Measurements from ENCODE around the gene BAX.

Gene BAX

DNA sequence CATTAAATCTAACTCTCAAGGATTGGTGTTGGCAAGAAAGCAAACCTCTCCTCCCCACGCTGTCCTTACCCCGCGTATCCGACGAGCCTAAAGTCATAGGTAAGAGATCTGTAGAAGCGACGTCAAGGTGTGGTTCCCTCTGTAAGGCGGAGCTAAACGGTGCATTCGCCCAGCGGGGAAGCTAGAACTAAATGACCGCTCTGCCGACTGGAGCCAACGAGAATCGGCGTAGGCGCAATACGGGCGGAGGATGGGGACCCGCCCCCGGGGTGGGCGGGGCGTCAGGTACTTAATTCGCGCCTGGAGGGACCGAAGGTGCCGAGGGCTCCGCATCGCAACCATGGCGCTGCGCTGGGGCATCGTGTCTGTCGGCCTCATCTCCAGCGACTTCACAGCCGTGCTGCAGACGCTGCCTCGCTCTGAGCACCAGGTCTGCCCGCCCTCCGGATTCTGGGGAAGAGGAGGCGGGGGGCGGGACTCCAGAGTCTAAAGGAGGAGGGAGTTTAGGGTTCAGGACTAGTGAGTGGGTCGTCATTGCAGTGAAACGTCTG lies 21.2 kb upstream of the BAX start, which contains the start of gene DHDH:
Gene DHDH (plus strand): TSS at position 318 of the 551 bp plus-strand sequence. CDS start 23 bp downstream, at position 341.
- DNase-seq: peak; percentile 74

DNA sequence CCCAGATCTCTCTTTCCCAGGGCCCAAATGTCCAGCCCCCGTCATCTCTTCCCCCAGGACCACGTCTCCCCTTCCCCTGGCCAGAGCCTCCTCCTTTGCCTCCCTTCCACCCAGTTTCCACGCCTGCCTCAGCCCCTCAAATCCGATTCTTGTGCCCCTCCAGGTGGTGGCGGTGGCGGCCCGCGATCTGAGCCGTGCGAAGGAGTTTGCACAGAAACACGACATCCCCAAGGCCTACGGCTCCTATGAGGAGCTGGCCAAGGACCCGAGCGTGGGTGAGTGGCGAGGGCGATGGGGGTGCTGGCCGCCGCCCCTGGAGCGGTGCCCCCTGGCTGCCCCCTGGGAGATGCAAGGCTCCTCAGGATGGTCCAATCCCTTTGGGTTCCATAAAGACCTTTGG lies 19.8 kb upstream of the BAX start:
- DNase-seq: no peak

DNA sequence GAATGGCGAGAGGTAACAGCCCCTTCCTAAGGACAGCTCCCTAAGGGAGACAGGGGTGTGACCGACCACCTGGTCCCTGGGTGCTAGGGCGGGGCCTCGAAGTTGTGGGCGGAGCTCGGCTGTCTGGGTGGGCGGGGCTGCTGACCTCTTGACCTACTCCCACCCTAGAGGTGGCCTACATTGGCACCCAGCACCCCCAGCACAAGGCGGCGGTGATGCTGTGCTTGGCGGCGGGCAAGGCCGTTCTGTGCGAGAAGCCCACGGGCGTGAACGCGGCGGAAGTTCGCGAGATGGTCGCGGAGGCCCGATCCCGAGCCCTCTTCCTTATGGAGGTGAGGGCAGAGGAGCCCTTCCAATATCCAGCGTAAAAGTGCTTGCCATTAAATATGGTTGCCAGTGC lies 18.8 kb upstream of the BAX start:
- DNase-seq: no peak

DNA sequence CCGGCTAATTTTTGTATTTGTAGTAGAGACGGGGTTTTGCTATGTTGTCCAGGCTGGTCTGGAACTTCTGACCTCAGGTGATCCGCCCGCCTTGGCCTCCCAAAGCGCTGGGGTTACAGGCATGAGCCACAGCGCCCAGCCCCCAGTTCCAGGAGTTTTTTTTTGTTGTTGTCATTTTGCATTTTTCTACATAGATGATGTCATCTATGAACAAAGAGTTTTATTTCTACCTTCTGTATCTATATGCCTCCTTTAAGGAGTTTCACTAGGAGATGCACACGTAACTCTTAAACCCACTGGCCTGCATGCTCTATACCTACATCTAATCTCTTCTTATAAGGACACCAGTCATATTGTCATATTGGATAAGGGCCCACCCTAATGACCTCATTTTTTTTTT lies 16.4 kb upstream of the BAX start:
- no peak for DNase-seq

DNA sequence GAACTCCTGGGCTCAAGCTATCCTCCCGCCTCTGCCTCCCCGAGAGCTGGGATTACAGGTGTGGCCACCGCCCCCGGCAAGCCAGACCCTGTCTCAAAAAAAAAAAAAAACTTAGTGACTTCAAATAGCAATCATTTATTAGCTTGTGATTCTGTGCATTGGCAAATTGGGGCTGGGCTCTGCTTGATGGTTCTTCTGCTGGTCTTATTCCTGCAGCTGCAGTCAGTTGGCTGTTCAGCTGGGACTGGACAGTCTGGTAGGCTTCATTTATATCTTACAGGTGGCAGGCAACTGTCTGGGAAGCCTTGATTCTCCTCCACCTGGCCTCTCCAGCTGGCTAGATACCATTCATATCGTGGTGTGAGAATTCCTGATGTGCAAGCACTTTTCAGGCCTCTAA lies 13.8 kb upstream of the BAX start:
- no peak for DNase-seq

DNA sequence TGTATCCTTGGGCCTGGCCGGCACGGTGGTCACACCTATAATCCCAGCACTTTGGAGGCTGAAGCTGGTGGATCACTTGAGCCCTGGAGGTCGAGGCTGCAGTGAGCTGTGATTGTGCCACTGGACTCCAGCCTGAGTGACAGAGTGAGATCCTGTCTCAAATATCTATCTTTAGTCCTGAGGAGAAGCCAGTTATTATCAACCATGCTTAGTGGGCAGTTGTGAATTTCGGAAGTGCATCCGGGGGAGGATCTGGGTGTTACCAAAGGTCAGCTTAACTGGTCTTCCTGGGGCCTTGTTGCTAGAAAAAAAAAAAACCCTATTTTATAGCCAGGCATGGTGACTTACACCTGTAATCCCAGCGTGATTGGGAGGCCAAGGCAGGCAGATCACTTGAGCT lies 11.6 kb upstream of the BAX start:
- no peak for DNase-seq

DNA sequence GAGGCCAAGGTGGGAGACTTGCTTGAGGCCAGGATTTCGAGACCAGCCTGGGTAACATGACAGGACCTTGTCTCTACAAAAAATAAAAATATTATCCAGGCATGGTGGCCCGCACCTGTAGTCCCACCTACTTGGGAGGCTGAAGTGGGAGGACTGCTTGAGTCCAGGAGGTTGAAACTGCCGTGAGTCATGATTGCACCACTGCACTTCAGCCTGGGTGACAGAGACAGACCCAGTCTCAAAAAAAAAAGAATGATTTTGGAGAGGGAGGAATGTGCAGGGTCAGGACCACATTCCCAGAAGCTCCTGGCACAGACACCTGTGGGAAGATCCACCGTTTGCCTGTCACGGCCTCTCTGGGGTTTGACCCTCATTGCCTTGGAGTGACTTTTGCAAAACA lies 9.3 kb upstream of the BAX start:
- DNase-seq: no peak

DNA sequence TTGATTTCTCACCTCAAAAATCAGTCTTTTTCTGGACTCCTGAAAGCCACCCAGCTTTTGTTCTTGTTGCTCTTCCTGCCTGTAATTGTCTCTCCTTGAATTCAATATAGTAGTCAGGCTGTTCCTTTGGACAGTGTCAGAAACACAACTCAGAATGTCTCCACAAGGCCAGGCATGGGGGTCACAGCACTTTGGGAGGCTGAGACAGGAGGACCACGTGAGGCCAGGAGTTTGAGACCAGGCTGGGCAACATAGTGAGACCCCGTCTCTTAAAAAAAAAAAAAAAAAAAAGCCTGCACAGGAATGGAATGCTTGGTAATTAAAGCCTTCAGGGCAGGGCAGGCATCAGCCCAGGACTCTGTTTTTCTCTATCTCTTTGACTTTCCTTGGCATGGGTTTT lies 8.9 kb upstream of the BAX start:
- DNase-seq: no peak

DNA sequence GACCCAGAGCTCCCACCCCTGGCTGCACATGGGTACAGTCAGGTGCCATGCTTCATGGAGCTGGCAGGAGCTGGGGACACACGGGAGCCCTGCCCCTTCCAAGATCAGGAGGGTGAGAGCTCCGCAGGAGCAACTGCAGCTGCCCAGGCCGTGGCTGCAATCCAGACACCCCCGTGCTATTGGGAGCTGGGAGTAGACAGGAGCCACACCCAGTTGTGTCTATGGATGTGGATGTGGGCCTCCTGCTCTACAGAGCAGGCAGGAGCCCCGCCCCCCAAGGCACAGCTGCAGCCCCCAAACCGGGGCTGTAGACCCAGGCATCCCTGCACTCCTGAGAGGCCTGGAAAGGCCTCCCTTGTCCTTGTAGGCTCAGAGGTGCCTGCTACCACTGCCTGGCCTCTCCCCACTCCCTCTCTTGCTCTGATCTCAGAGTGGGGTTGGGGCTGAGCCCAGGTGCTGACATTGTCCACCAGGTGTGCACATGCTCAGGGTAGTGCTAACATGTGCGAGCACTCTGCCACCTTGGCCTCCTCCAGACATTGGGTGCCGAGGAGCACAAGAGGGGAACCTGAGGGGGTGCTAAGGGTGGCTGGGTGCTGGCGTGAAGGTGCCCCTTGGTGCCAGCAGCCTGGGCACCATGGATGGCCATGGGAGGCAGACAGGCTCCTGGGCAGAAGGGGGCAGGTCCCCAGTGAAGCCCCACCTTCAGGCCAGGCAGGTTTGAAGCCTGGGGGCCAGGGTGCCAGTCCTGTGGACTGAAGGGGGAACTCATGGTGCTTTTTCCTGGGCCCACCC lies 8.0 kb upstream of the BAX start:
- DNase-seq: no peak

DNA sequence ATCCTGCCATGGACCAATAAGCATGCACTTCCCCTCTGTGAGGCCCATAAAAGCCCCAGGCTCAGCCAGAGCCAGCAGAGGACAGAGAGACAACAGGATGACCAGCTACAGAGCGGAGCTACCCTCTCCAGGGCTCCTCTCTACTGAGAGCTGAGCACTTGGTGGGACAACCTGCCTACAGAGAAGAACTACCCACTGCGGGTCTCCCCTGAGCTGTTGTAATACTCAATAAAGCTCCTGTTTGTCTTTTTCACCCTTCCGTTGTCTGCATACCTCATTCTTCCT lies 7.5 kb upstream of the BAX start:
- no peak for DNase-seq

DNA sequence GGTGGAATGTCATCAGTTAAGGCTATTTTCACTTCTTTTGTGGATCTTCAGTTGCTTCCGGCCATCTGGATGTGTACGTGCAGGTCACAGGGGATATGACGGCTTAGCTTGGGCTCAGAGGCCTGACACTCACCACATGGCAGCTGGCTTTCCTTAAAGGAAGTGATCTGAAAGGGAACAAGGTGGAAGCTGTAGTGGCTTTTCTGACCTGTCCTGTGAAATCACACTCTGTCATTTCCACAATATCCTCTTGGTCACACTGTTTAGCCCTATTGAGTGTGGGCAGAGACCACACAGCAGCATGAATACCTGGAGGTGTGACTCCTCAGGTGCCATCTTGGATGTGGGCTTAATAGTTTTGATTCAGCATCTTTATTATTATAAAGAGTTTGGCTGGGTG lies 4.5 kb upstream of the BAX start:
- DNase-seq: no peak

DNA sequence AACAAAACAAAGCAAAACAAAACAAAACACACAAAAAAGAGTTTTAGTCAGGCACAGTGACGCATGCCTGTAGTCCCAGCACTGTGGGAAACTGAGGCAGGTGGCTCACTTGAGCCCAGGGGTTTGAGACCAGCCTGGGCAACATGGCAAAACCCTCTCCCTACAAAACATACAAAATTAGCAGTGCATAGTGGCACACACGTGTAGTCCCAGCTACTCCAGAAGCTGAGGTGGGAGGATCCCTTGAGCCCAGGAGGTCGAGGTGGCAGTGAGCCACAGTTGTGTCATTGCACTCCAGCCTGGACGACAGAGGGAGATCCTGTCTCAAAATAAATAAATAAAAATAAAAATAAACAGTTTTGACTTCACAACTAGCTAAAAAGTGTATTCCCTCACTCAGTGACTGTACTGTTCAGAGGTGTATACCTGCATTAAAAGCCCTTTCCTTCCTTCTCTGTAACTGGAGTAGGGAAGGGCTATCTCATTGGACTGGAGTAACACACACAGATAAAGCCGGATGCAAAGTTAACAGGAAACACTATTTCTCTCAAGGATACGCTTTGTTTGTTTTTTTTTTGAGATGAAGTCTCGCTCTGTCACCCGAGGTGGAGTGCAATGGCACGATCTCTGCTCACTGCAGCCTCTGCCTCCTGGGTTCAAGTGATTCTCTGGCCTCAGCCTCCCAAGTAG lies 3.7 kb upstream of the BAX start:
- DNase-seq: no peak

DNA sequence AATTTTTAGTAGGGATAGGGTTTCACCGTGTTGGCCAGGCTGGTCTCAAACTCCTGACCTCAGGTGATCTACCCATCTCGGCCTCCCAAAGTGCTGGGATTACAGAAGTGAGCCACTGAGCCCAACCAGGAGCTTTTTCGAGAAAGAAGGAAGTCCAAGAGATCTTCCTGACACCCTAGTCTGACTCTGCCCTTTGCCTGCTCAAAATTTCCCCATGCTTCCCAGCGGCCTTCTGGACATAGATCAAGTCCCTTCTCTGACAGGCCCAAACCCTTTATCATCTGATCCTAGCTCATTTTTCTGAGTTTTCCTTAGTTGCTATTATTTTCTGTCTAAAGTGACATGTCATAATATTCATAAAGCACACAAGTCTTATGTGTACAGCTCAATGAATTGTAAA lies 1.5 kb upstream of the BAX start:
- DNase-seq: no peak

DNA sequence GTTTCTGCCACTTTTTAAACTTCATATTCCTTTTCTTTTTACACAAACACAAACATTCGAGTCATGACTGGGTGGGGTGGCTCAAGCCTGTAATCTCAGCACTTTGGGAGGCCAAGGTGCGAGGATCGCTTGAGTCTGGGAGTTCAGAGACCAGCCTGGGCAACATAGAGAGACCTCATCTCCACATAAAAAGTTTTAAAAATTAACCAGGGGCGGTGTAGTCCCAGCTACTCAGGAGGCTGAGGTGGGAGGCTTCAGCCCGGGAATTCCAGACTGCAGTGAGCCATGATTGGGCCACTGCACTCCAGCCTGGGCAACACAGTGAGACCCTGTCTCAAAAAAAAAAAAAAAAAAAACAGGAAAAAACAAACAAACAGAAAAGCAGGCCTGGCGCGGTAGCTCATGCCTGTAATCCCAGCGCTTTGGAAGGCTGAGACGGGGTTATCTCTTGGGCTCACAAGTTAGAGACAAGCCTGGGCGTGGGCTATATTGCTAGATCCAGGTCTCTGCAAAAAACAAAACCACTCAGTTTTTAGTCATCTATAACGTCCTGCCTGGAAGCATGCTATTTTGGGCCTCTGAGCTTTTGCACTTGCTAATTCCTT lies 583 bp upstream of the BAX start:
- no peak for DNase-seq

DNA sequence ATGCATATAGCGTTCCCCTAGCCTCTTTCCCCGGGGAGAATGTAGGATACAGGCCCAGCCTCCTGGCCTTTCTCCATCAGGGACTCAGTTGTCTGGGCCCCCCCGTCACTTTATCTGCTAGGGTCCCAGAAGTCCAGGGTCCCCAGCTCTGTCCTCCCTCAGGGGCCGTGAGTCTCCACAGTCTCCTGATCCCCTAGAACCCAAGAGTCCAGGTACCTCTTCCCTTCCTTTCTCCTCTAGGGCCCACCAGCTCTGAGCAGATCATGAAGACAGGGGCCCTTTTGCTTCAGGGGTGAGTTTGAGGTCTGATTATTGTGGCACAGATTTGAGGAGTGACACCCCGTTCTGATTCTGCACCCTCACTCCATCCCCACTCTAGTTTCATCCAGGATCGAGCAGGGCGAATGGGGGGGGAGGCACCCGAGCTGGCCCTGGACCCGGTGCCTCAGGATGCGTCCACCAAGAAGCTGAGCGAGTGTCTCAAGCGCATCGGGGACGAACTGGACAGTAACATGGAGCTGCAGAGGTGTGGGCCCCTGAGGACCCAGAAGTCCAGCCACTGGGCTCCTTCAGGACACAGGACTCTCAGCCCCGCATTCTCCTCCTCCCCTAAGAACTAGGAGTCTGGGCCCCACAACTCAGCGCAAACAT lies 758 bp downstream of the BAX start:
- no peak for DNase-seq

DNA sequence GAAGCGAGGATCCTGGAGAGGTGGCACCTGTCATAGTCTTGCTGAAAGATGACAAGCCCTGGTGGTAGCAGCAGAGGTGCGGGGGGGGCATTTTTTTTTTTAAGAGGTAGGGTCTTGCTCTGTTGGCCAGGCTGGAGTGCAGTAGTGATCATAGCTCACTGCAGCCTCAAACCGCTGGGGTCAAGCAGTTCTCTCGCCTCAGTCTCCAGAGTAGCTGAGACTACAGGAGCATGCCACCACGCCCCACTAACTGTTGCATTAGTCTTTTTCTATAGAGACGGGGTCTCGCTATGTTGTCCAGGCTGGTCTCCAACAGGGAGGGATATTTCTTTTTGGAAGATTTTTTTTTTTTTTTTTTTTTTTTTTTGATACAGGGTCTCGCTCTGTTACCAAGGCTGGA lies 3.3 kb downstream of the BAX start:
- DNase-seq: no peak

DNA sequence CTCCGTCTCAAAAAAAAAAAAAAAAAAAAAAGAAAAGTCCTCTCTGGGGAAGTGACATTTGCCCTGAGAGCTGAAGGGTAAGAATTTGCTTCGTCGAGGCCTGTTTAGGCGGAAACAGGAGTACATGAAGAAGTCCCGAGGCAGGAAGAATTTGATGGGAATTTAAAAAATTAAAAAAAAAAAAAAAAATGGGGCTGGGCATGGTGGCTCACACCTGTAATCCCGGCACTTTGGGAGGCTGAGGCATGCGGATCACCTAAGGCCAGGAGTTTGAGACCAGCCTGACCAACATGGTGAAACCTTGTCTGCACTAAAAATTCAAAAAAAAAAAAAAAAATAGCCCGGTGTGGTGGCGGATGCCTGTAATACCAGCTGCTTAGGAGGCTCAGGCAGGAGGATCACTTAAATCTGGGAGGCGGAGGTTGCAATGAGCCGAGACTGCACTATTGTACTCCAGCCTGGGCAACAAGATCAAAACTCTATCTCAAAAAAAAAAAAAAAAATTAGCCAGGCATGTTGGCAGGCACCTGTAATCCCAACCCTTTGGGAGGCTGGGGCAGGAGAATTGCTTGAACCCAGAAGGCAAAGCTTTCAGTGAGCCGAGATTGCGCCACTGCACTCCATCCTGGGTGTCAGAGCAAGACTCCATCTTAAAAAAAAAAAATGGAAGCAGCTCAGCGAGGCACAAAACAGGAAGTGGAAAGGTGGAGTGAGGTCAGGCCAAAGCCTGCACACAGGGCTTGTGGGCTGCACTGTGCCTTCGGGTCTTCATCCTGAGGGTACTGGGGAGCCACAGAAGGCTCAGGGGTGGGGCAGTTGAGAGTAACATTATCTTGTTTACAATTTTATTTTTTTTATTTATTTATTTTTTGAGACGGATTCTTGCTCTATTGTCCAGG lies 4.9 kb downstream of the BAX start:
- DNase-seq: no peak

DNA sequence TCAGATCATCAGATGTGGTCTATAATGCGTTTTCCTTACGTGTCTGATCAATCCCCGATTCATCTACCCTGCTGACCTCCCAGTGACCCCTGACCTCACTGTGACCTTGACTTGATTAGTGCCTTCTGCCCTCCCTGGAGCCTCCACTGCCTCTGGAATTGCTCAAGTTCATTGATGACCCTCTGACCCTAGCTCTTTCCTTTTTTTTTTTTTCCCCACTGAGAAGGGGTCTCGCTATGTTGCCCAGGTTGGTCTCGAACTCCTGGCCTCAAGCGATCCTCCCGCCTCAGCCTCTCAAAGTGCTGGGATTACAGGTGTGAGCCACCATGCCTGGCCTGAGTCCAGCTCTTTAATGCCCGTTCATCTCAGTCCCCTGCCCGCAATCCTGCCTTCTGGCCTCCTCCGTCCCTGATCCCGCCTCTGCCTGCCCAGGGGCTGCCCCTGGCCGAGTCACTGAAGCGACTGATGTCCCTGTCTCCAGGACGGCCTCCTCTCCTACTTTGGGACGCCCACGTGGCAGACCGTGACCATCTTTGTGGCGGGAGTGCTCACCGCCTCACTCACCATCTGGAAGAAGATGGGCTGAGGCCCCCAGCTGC lies 6.5 kb downstream of the BAX start:
- no peak for DNase-seq

DNA sequence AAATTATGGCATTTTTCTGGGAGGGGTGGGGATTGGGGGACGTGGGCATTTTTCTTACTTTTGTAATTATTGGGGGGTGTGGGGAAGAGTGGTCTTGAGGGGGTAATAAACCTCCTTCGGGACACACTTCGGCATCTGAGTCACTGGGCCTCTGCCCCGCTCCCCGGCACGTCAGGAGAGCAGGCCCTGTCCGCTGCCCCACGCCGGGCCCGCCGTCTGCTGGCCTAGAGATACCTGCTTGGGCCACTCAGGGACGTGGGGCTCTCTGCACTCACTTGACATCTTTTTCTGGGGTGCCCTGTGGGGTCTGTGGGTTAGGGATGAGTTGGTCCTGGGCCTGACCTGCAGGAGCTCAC lies 7.0 kb downstream of the BAX start:
- DNase-seq: no peak

DNA sequence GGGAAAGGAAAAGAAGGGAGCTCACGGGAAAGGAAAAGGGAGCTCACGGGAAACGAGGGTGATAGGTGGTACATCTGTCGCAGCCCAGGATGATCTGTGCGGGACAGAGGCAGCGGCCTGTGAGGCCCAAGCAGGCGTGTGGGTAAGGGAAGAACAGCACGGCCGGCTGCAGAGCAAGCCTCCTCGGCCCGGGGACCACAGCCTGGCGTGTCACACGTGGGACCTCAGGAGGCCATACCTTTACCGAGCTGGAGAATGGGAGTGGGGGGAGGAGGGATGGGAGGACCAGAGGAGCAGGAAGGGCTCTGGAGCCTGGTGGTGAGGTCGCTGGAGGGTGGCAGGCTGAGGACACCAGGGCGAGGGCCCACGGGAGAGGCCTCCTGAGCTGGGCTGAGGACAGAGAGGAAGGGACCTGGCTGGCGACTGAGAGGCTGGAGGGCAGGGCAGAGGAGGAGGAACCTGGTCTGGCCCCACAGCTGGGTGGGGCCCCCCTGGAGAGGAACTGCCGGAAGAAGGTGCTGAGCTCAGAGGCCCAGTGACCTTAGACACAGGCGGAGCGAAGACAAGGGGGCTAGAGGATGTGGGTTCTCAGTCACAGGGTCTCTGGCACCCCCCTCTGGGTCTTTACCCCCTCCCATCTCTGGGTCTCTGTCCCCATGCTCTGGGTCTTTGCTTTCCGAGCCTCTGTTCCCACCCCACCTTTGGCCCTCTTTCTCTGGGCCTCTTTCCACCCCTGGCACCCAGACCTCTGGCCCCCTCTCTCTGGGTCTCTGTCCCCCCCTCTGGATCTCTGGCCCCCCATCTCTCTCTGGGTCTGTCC lies 7.6 kb downstream of the BAX start:
- no peak for DNase-seq

DNA sequence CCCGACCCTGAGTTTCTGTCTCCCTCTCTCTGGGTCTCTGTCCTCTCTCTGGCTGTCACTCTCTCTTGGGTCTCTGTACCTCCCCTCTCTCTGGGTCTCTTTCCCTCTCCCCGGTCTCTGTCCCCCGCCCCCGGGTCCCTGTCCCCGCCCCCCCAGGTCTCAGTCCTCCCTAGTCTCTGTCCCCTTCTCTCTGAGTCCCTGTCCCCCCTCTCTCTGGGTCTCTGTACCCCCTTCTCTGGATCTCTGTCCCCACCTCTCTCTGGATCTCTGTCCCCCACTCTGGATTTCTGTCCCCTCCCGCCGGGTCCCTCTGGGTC lies 8.1 kb downstream of the BAX start:
- DNase-seq: no peak
